HEK293 (cell line): ENCODE data around the gene IFNLR1.
A peak's percentile ranks its signal among the peaks of the same experiment; 100 is the strongest.
"Not testable (repeated sequence)": the region's sequence is repeated elsewhere in the genome, so short reads cannot be mapped to it uniquely, and the experiment has no call there.

ENCODE experiments used
- CTCF ChIA-PET: fragments of 350-600 bp; formaldehyde crosslinking; extraction: SDS; loops from one replicate; lab custom pipeline; 2021; ENCODE audit warnings: antibody characterized with exemption; lab: Yijun Ruan, JAX
- POLR2A ChIA-PET: fragments of 300-600 bp; formaldehyde crosslinking; extraction: SDS; loops from one replicate; lab custom pipeline; 2020; ENCODE audit warnings: antibody characterized with exemption, inconsistent platforms; lab: Yijun Ruan, JAX
- H3K27ac ChIP-seq: fragments of 200-500 bp; sonication (Bioruptor generic); 2 replicates; pipeline ENCODE4 v1.5.1; 2014; ENCODE audit warnings: low read depth, low read length, control low read depth, inconsistent platforms; ENCODE audit errors: extremely low read depth
- H3K36me3 ChIP-seq, 2 experiments: fragments of 200-500 bp in 1 of 2; sonication (Bioruptor generic) in 1 of 2; 1 replicate in 1 of 2; 2 replicates in 1 of 2; pipeline ENCODE4 v1.5.1; 2014 to 2017; ENCODE audit warnings: inconsistent platforms in 2 of 2, low read length in 2 of 2; ENCODE audit not compliant: control insufficient read depth in 2 of 2, insufficient read depth in 1 of 2
- H3K4me1 ChIP-seq: fragments of 200-500 bp; sonication (Bioruptor generic); 2 replicates; pipeline ENCODE4 v1.5.1; 2014; ENCODE audit warnings: mild to moderate bottlenecking, low read length, inconsistent platforms; ENCODE audit not compliant: control insufficient read depth, insufficient read depth
- H3K4me3 ChIP-seq: 2 replicates; pipeline ENCODE4 v1.5.1; 2011; ENCODE audit warnings: low read depth, mild to moderate bottlenecking, control low read depth, low read length, moderate library complexity
- H3K9me3 ChIP-seq: fragments of 200-500 bp; sonication (Bioruptor generic); 2 replicates; pipeline ENCODE4 v1.5.1; 2014; ENCODE audit warnings: low read depth, low read length, inconsistent platforms; ENCODE audit not compliant: control insufficient read depth, insufficient read depth
- ATF2 ChIP-seq: fragments of 450-650 bp; formaldehyde crosslinking; IDR thresholded peaks from 2 replicates; pipeline ENCODE4 v1.5.1; 2016; ENCODE audit warnings: missing biosample characterization, missing genetic modification characterization, low read depth
- ELK4 ChIP-seq: IDR thresholded peaks from 2 replicates; pipeline ENCODE4 v1.6.1; 2011; ENCODE audit warnings: mild to moderate bottlenecking, low read depth, low read length, borderline replicate concordance
- GLI2 ChIP-seq: fragments of 450-650 bp; formaldehyde crosslinking; IDR thresholded peaks from 2 replicates; pipeline ENCODE4; 2017; ENCODE audit warnings: missing biosample characterization, missing genetic modification characterization, low read depth, borderline replicate concordance
- KLF1 ChIP-seq: fragments of 450-650 bp; formaldehyde crosslinking; IDR thresholded peaks from 2 replicates; pipeline ENCODE4 v1.5.1; 2016; ENCODE audit warnings: missing biosample characterization, missing genetic modification characterization
- KLF7 ChIP-seq: fragments of 450-650 bp; formaldehyde crosslinking; IDR thresholded peaks from 2 replicates; pipeline ENCODE4 v1.5.1; 2016; ENCODE audit warnings: missing biosample characterization, missing genetic modification characterization, borderline replicate concordance
- PATZ1 ChIP-seq: fragments of 450-650 bp; formaldehyde crosslinking; IDR thresholded peaks from 2 replicates; pipeline ENCODE4 v1.5.1; 2016; ENCODE audit warnings: missing biosample characterization, missing genetic modification characterization
- PRDM10 ChIP-seq: fragments of 450-650 bp; formaldehyde crosslinking; IDR thresholded peaks from 2 replicates; pipeline ENCODE4 v1.5.1; 2016; ENCODE audit warnings: missing biosample characterization, missing genetic modification characterization
- REPIN1 ChIP-seq: fragments of 450-650 bp; formaldehyde crosslinking; IDR thresholded peaks from 2 replicates; pipeline ENCODE4 v1.5.1; 2017; ENCODE audit warnings: missing biosample characterization, missing genetic modification characterization, low read depth
- SETDB1 ChIP-seq: IDR thresholded peaks from one replicate; pipeline ENCODE4 v1.6.1; 2017; ENCODE audit warnings: mild to moderate bottlenecking, low read length, moderate library complexity, mixed read lengths; ENCODE audit not compliant: insufficient read length
- YY2 ChIP-seq: fragments of 450-650 bp; formaldehyde crosslinking; IDR thresholded peaks from 2 replicates; pipeline ENCODE4 v1.5.1; 2016; ENCODE audit warnings: missing biosample characterization, missing genetic modification characterization
- ZBTB48 ChIP-seq: fragments of 450-650 bp; formaldehyde crosslinking; IDR thresholded peaks from 2 replicates; pipeline ENCODE4 v1.5.1; 2016; ENCODE audit warnings: missing biosample characterization, missing genetic modification characterization
- ZNF121 ChIP-seq: fragments of 450-650 bp; formaldehyde crosslinking; IDR thresholded peaks from 2 replicates; pipeline ENCODE4 v1.5.1; 2016; ENCODE audit warnings: missing biosample characterization, missing genetic modification characterization
- ZNF138 ChIP-seq: fragments of 450-650 bp; formaldehyde crosslinking; IDR thresholded peaks from 2 replicates; pipeline ENCODE4 v1.5.1; 2016; ENCODE audit warnings: missing biosample characterization, missing genetic modification characterization, borderline replicate concordance
- ZNF155 ChIP-seq: fragments of 450-650 bp; formaldehyde crosslinking; IDR thresholded peaks from 2 replicates; pipeline ENCODE4 v1.5.1; 2016; ENCODE audit warnings: missing biosample characterization, missing genetic modification characterization
- ZNF2 ChIP-seq: fragments of 450-650 bp; formaldehyde crosslinking; IDR thresholded peaks from 2 replicates; pipeline ENCODE4 v1.5.1; 2016; ENCODE audit warnings: missing biosample characterization, missing genetic modification characterization
- ZNF211 ChIP-seq: fragments of 450-650 bp; formaldehyde crosslinking; IDR thresholded peaks from 2 replicates; pipeline ENCODE4 v1.5.1; 2016; ENCODE audit warnings: low read depth, missing biosample characterization, missing genetic modification characterization
- ZNF239 ChIP-seq: fragments of 450-650 bp; formaldehyde crosslinking; IDR thresholded peaks from 2 replicates; pipeline ENCODE4 v1.5.1; 2016; ENCODE audit warnings: missing biosample characterization, missing genetic modification characterization
- ZNF473 ChIP-seq: fragments of 450-650 bp; formaldehyde crosslinking; IDR thresholded peaks from 2 replicates; pipeline ENCODE4 v1.5.1; 2017; ENCODE audit warnings: missing biosample characterization, missing genetic modification characterization
- ZNF585B ChIP-seq: fragments of 450-650 bp; formaldehyde crosslinking; IDR thresholded peaks from 2 replicates; pipeline ENCODE4 v1.5.1; 2016; ENCODE audit warnings: missing biosample characterization, missing genetic modification characterization
- ZNF692 ChIP-seq: fragments of 450-650 bp; formaldehyde crosslinking; IDR thresholded peaks from 2 replicates; pipeline ENCODE4 v1.5.1; 2016; ENCODE audit warnings: missing biosample characterization, missing genetic modification characterization
- ZNF768 ChIP-seq: fragments of 450-650 bp; formaldehyde crosslinking; IDR thresholded peaks from 2 replicates; pipeline ENCODE4 v1.5.1; 2018; ENCODE audit warnings: missing biosample characterization, mild to moderate bottlenecking, missing genetic modification characterization

Gene IFNLR1

GRCh38 chr1:24207709-24208108 lies 20.6 kb upstream of the IFNLR1 start (continued):
- TF ChIP-seq PATZ1 (tag by site-specific recombination), result no peak
- TF ChIP-seq, all 188 proteins: peak for 0

- H3K9me3 ChIP-seq, POLR2A ChIA-PET, H3K4me3 ChIP-seq, H3K27ac ChIP-seq, H3K4me1 ChIP-seq, H3K36me3 ChIP-seq: not testable (repeated sequence)
- CTCF ChIA-PET, result interaction anchor here (1.7 to 2.4 kb wide), 2 partner anchors 8 to 184 kb away, joined by 11 to 14 read pairs; no protein-coding TSS in a partner anchor
These were observed 20.3 kb upstream of the IFNLR1 start for GRCh38 chr1:24207395-24207687.

- H3K4me1 ChIP-seq, result no peaks in the 10 kb centered on the region
- no peaks in the 10 kb centered on the region for H3K9me3 ChIP-seq
- ChIA-PET CTCF (interaction anchor here (11.6 kb wide), 1 partner anchor 189 kb away, joined by 611 read pairs; no protein-coding TSS in a partner anchor), POLR2A (no interaction called here)
- no peaks in the 10 kb centered on the region for H3K36me3 ChIP-seq
- no peak overlapping the region for H3K4me3 ChIP-seq
- no peak overlapping the region for H3K27ac ChIP-seq
- no peak for TF ChIP-seq REPIN1 (tag by site-specific recombination)
- TF ChIP-seq ZNF692, result peak; percentile 41; the same call in 1 of the 2 replicates
- no peak for TF ChIP-seq ELK4
- no peak for TF ChIP-seq ZBTB48 (tag by site-specific recombination)
- TF ChIP-seq ZNF2, result no peak
- peak; percentile 93 for TF ChIP-seq KLF1 (tag by site-specific recombination)
- no peak for TF ChIP-seq KLF7 (tag by site-specific recombination)
- TF ChIP-seq ZNF768 (tag by site-specific recombination), result no peak
- no peak for TF ChIP-seq ZNF121
- TF ChIP-seq GLI2 (tag by site-specific recombination), result no peak
- TF ChIP-seq ZNF239 (tag by site-specific recombination), result peak; percentile 90
- peak; percentile 65 for TF ChIP-seq PRDM10 (tag by site-specific recombination)
- TF ChIP-seq SETDB1, result no peak
- TF ChIP-seq ATF2 (tag by site-specific recombination), result no peak
- no peak for TF ChIP-seq ZNF585B (tag by site-specific recombination)
- no peak for TF ChIP-seq ZNF138
- TF ChIP-seq ZNF211 (tag by site-specific recombination), result no peak
- no peak for TF ChIP-seq ZNF155
- TF ChIP-seq ZNF473, result no peak
- TF ChIP-seq YY2 (tag by site-specific recombination), result no peak
These were observed 19.7 kb upstream of the IFNLR1 start for GRCh38 chr1:24206516-24207394.
